Activated CD4-positive, alpha-beta T cell treated with anti-CD3 and anti-CD28 coated beads, Interleukin-2, amount 50 U/mL, for 24 hours (primary cell): ENCODE results near the gene OTOG.

ENCODE experiments used
- DNase-seq, 2 donors: peaks; one replicate each; pipeline ENCODE4 v3.0.0-alpha.2; 2020; ENCODE audit warnings: low read depth in 1 of 2, low spot score in 1 of 2

OTOG gene

GRCh38 chr11:17581036-17581731 lies 34.1 kb downstream of the OTOG start:
- no peak for DNase-seq

- DNase-seq = no peak
Measured at GRCh38 chr11:17581732-17582053, 34.6 kb downstream of the OTOG start.

- DNase-seq = no peak
Measured at GRCh38 chr11:17585911-17586695, 39.0 kb downstream of the OTOG start.

GRCh38 chr11:17588166-17588565 lies 41.1 kb downstream of the OTOG start:
- DNase-seq = no peak

- no peak for DNase-seq
Measured at GRCh38 chr11:17588721-17589120, 41.7 kb downstream of the OTOG start.

- DNase-seq = no peak
Measured at GRCh38 chr11:17590463-17590862, 43.4 kb downstream of the OTOG start.

GRCh38 chr11:17591293-17591692 lies 44.2 kb downstream of the OTOG start:
- no peak for DNase-seq

GRCh38 chr11:17593466-17594245 lies 46.6 kb downstream of the OTOG start:
- DNase-seq = no peak

GRCh38 chr11:17594686-17595192 lies 47.7 kb downstream of the OTOG start:
- no peak for DNase-seq

- no peak for DNase-seq
Measured at GRCh38 chr11:17595526-17596309, 48.7 kb downstream of the OTOG start.

GRCh38 chr11:17596310-17596669 lies 49.2 kb downstream of the OTOG start:
- no peak for DNase-seq

GRCh38 chr11:17596711-17597110 lies 49.7 kb downstream of the OTOG start:
- no peak for DNase-seq

GRCh38 chr11:17597770-17598169 lies 50.7 kb downstream of the OTOG start:
- DNase-seq = no peak

GRCh38 chr11:17598700-17599459 lies 51.8 kb downstream of the OTOG start:
- DNase-seq = peak; percentile 46 to 58

GRCh38 chr11:17599460-17599925 lies 52.4 kb downstream of the OTOG start:
- no peak for DNase-seq

- DNase-seq = no peak
Measured at GRCh38 chr11:17600316-17601255, 53.5 kb downstream of the OTOG start.

- no peak for DNase-seq
Measured at GRCh38 chr11:17601256-17601671, 54.2 kb downstream of the OTOG start.

GRCh38 chr11:17601676-17602075 lies 54.6 kb downstream of the OTOG start:
- no peak for DNase-seq
